K562 (cell line): Measurements from ENCODE around the gene GIMAP7. TPM values are rescaled to one million over a fixed set of nuclear protein-coding genes. Genes with fewer than 3 reads are reported as not detected.
A peak's percentile ranks its signal among the peaks of the same experiment; 100 is the strongest.

Experiments
- ATAC-seq: fragments of 200-7000 bp; cut with Tn5 transposase; 3 replicates; pipeline ENCODE4 v1.9.1; 2020; ENCODE audit warnings: moderate library complexity
- BruUV-seq: library from RNA; stranded (reverse); fragments of 400-500 nt; replicated peaks from 2 replicates; lab custom pipeline; 2021; lab: Mats Ljungman, UMichigan
- CTCF ChIA-PET: fragments of 300-600 bp; formaldehyde crosslinking; extraction: SDS; loops from one replicate; lab custom pipeline; 2021; ENCODE audit warnings: low intra/inter-chr PET ratio; lab: Yijun Ruan, JAX
- POLR2A ChIA-PET: fragments of 300-600, 350-650 bp; sonication (Branson Sonifier 250); formaldehyde crosslinking; extraction: SDS; loops from one replicate; lab custom pipeline; 2021; ENCODE audit warnings: antibody characterized with exemption, inconsistent platforms; lab: Yijun Ruan, JAX
- DNase-seq, 4 experiments: peaks; one replicate each; pipeline versions ENCODE4 v3.0.0 to v3.0.0-alpha.2; 2011 to 2018; ENCODE audit warnings: low spot score in 3 of 4, mixed read lengths in 3 of 4; ENCODE audit errors: extremely low read depth in 1 of 4
- FAIRE-seq: peaks from 2 replicates; lab custom pipeline; 2011; peaks lifted over from hg19 to GRCh38; lab: Jason Lieb, UNC
- H2AFZ ChIP-seq: 2 replicates; pipeline ENCODE4 v1.6.0; 2011; ENCODE audit warnings: low read depth, low read length, control low read depth, inconsistent platforms
- H3K27ac ChIP-seq: fragments of 200-600 bp; 3 replicates; pipeline ENCODE4 v1.8.0; 2011; ENCODE audit warnings: low read depth, mild to moderate bottlenecking, control low read depth, inconsistent platforms, low read length, moderate library complexity, mixed read lengths; ENCODE audit errors: extremely low read depth
- H3K27me3 ChIP-seq, 2 experiments: fragments of 300-600 bp in 1 of 2; 2 replicates in 1 of 2; 3 replicates in 1 of 2; pipeline versions ENCODE4 v1.6.0 to v1.8.0; 2011; ENCODE audit warnings: inconsistent platforms in 2 of 2, low read length in 2 of 2, mild to moderate bottlenecking in 1 of 2, mixed read lengths in 1 of 2, moderate library complexity in 1 of 2; ENCODE audit not compliant: control insufficient read depth in 2 of 2, insufficient read depth in 2 of 2
- H3K36me3 ChIP-seq: fragments of 300-600 bp; 3 replicates; pipeline ENCODE4 v1.8.0; 2011; ENCODE audit warnings: mild to moderate bottlenecking, low read length, inconsistent platforms; ENCODE audit not compliant: control insufficient read depth, insufficient read depth
- H3K4me1 ChIP-seq, 2 experiments: fragments of 200-600 bp in 1 of 2; replicated peaks in 1 of 2; 2 replicates in 1 of 2; 3 replicates in 1 of 2; pipeline versions ENCODE4 v1.5.1 to v1.8.0; 2011; ENCODE audit warnings: inconsistent platforms in 2 of 2, low read length in 2 of 2, mild to moderate bottlenecking in 1 of 2, mixed read lengths in 1 of 2, moderate library complexity in 1 of 2; ENCODE audit not compliant: control insufficient read depth in 2 of 2, insufficient read depth in 2 of 2
- H3K4me2 ChIP-seq: 2 replicates; pipeline ENCODE4 v1.6.1; 2011; ENCODE audit warnings: low read length, control low read depth, inconsistent platforms, mixed read lengths; ENCODE audit not compliant: insufficient read depth
- H3K4me3 ChIP-seq: fragments of 200-600 bp; sonication (generic), shearing (Covaris generic); 2 replicates; pipeline ENCODE4 v1.5.1; 2016; ENCODE audit warnings: control low read depth, inconsistent platforms
- H3K79me2 ChIP-seq: fragments of 200-600 bp; 3 replicates; pipeline ENCODE4 v1.8.0; 2011; ENCODE audit warnings: low read length, inconsistent platforms; ENCODE audit not compliant: control insufficient read depth, insufficient read depth
- H3K9ac ChIP-seq, 2 experiments: 2 replicates each; pipeline versions ENCODE4 v1.6.0 to v1.6.1; 2011; ENCODE audit warnings: low read depth in 2 of 2, low read length in 2 of 2, control low read depth in 1 of 2, inconsistent platforms in 1 of 2, mild to moderate bottlenecking in 1 of 2, mixed read lengths in 1 of 2; ENCODE audit not compliant: insufficient read depth in 1 of 2
- H3K9me1 ChIP-seq: one replicate; pipeline ENCODE4 v1.6.0; 2011; ENCODE audit warnings: inconsistent platforms, mild to moderate bottlenecking, low read length, moderate library complexity; ENCODE audit not compliant: control insufficient read depth, insufficient read depth
- H3K9me3 ChIP-seq: replicated peaks from 2 replicates; pipeline ENCODE4 v1.5.1; 2011; ENCODE audit warnings: low read depth, low read length, inconsistent platforms; ENCODE audit not compliant: control insufficient read depth, insufficient read depth
- H4K20me1 ChIP-seq: replicated peaks from 2 replicates; pipeline ENCODE4 v1.6.1; 2011; ENCODE audit warnings: low read length, inconsistent platforms, mixed read lengths; ENCODE audit not compliant: control insufficient read depth, insufficient read depth
- ARHGAP35 ChIP-seq: fragments of 450-650 bp; IDR thresholded peaks from 2 replicates; pipeline ENCODE4 v1.6.1; 2018; ENCODE audit not compliant: partially characterized antibody
- BDP1 ChIP-seq: IDR thresholded peaks from 3 replicates; pipeline ENCODE4 v1.6.1; 2011; ENCODE audit not compliant: insufficient read length, insufficient read depth
- C11orf30 ChIP-seq: fragments of 450-650 bp; IDR thresholded peaks from 2 replicates; pipeline ENCODE4 v1.6.1; 2016; ENCODE audit warnings: low read depth, mild to moderate bottlenecking
- MAFF ChIP-seq: IDR thresholded peaks from 2 replicates; pipeline ENCODE4 v1.6.1; 2012; ENCODE audit warnings: low read length, improper control_type of control experiment
- MAFG ChIP-seq: fragments of 450-650 bp; conservative IDR thresholded peaks from 2 replicates; pipeline ENCODE4 v1.6.1; 2016; ENCODE audit warnings: missing genetic modification characterization, missing compliant biosample characterization
- MAFK ChIP-seq: IDR thresholded peaks from 2 replicates; pipeline ENCODE4 v1.6.1; 2011; ENCODE audit warnings: low read length, improper control_type of control experiment
- RFX7 ChIP-seq: fragments of 250-450 bp; sonication (Bioruptor Pico); IDR thresholded peaks from 2 replicates; pipeline ENCODE4 v1.5.1; 2021; ENCODE audit warnings: mild to moderate bottlenecking
- RUNX1 ChIP-seq: sonication (generic); IDR thresholded peaks from 2 replicates; pipeline ENCODE4 v1.6.1; 2016; ENCODE audit warnings: antibody characterized with exemption, low read depth
- SMARCA4 ChIP-seq: fragments of 450-650 bp; IDR thresholded peaks from 2 replicates; pipeline ENCODE4 v1.6.1; 2016
- TCF15 ChIP-seq: fragments of 250-450 bp; sonication (Bioruptor Pico); IDR thresholded peaks from 2 replicates; pipeline ENCODE4 v1.8.0; 2022; ENCODE audit warnings: moderate library complexity, mild to moderate bottlenecking, inconsistent platforms
- TCFL5 ChIP-seq: fragments of 250-450 bp; sonication (Bioruptor Pico); conservative IDR thresholded peaks from 2 replicates; pipeline ENCODE4 v1.6.1; 2021; ENCODE audit warnings: mild to moderate bottlenecking, moderate library complexity, matching md5 sums
- ZNF316 ChIP-seq: fragments of 450-650 bp; IDR thresholded peaks from 2 replicates; pipeline ENCODE4 v1.6.1; 2016
- ZSCAN29 ChIP-seq: fragments of 450-650 bp; IDR thresholded peaks from 2 replicates; pipeline ENCODE4 v1.6.1; 2017
- WGBS: fragments of 100-300 bp; shearing (Covaris generic); methylation state at CpG from one replicate; pipeline ENCODE4 v1.1.6; 2016; ENCODE audit warnings: low coverage, mixed read lengths; ENCODE audit not compliant: insufficient coverage; ENCODE audit errors: missing lambda C conversion rate; 5-methylcytosine and 5-hydroxymethylcytosine counted together
- in situ Hi-C: fragments of 300-500 bp; cut with MboI; formaldehyde crosslinking; loops from 4 replicates; pipeline ENCODE4 v1.15.0; 2018; ENCODE audit warnings: inconsistent platforms, mixed read lengths
- intact Hi-C: fragments of 100-400 bp; cut with micrococcal nuclease; formaldehyde crosslinking; loops from 2 replicates; pipeline ENCODE4 v1.14.2; 2022
- polyA plus RNA-seq, 8 experiments: library from polyadenylated mRNA; depleted of rRNA in 4 of 8; stranded (reverse) in 5 of 8; unstranded in 3 of 8; fragments of >200 nt; fragmentation: Nextera tagmentation in 2 of 8; fragmentation: Illumina TruSeq in 1 of 8; extraction: Ambion mirVana in 2 of 8; extraction: Trizol in 1 of 8; gene quantifications; 2 replicates each; pipeline versions ENCODE4 v1.2.1 to v1.2.3, GENCODE V29; 2011 to 2014; ENCODE audit warnings: inconsistent platforms in 1 of 8, missing spikeins in 1 of 8
- total RNA-seq, 7 experiments: library from RNA; depleted of rRNA in 6 of 7; stranded (reverse); fragments of >200 nt in 6 of 7; fragmentation: Illumina TruSeq in 2 of 7; extraction: Trizol in 2 of 7; gene quantifications; 2 replicates each; pipeline versions ENCODE4 v1.2.1 to v1.2.3, GENCODE V29; 2011 to 2021; ENCODE audit warnings: low replicate concordance in 1 of 7

The GIMAP7 gene
- total and polyA plus RNA-seq, 9 of the 15 experiments (the other 6 are each of a cell fraction or from before 2014, with no cell fraction given): 0.42 TPM; not detected in 8

- TF ChIP-seq TCF15 (CRISPR knock-in tag): no peak
- TF ChIP-seq, all 486 proteins: peak for 0
These were observed 11.5 kb upstream of the GIMAP7 start (continued) for GRCh38 chr7:150503155-150503554.

- intact Hi-C loops: no loop called here
These were observed 11.1 kb upstream of the GIMAP7 start for GRCh38 chr7:150503581-150503980.

More at GRCh38 chr7:150503581-150503980, 11.1 kb upstream of the GIMAP7 start:
- Histone ChIP-seq H3K9ac (no peak overlapping the region), H3K79me2 (no peaks in the 10 kb centered on the region), H3K4me3 (no peak overlapping the region), H3K27ac (no peak overlapping the region), H3K9me1 (no peaks in the 10 kb centered on the region), H3K27me3 (peaks cover 4 to 9% of the 10 kb centered on the region in 2 experiments; a peak in 1 of 5 replicates), H3K36me3 (no peaks in the 10 kb centered on the region), H3K4me1 (no peaks in the 10 kb centered on the region), H4K20me1 (no peaks in the 10 kb centered on the region), H2AFZ (no peak overlapping the region), H3K9me3 (no peaks in the 10 kb centered on the region), H3K4me2 (no peak overlapping the region)
- no peak for ATAC-seq
- no peak for TF ChIP-seq ZSCAN29
- peak; percentile 98 for TF ChIP-seq MAFF
- TF ChIP-seq ARHGAP35: no peak
- TF ChIP-seq RFX7 (CRISPR knock-in tag): no peak
- no peak for TF ChIP-seq RUNX1
- TF ChIP-seq C11orf30: peak; percentile 92
- TF ChIP-seq ZNF316: peak; percentile 96
- TF ChIP-seq MAFK: peak; percentile 98
- no peak for TF ChIP-seq SMARCA4
- TF ChIP-seq BDP1: no peak
- TF ChIP-seq MAFG (tag): peak; percentile 94
- no peak for TF ChIP-seq TCFL5 (CRISPR knock-in tag)
- WGBS: 1% methylated on average over 3 of the region's 3 CpGs
- ChIA-PET POLR2A (no interaction called here), CTCF (no interaction called here)
- FAIRE-seq: no peak
- DNase-seq: no peak
- no TSS peak for BruUV-seq
- in situ Hi-C loops: no loop called here
